ENCODE measurements around the gene SLC6A12. TPM values are rescaled to one million over a fixed set of nuclear protein-coding genes. Genes with fewer than 3 reads are reported as not detected.
A peak's percentile ranks its signal among the peaks of the same experiment; 100 is the strongest.

SLC6A12 gene
- total RNA-seq, 1 donor from 2014 or later = 0.64 TPM

- peak overlapping the region; percentile 7 for H3K27ac Mint-ChIP-seq (ENCODE audit: unreplicated experiment)
- peak overlapping the region; percentile 35 for H3K4me3 Mint-ChIP-seq (ENCODE audit: unreplicated experiment)
- peaks cover 44% of the 10 kb centered on the region for H3K4me1 Mint-ChIP-seq (ENCODE audit: low read depth, unreplicated experiment)
- peaks cover 17% of the 10 kb centered on the region for H3K27me3 Mint-ChIP-seq (ENCODE audit: unreplicated experiment)
- H3K9me3 Mint-ChIP-seq (ENCODE audit: unreplicated experiment) = peaks cover 22% of the 10 kb centered on the region
- DNase-seq = no peak
- H3K36me3 Mint-ChIP-seq (ENCODE audit: unreplicated experiment) = peaks cover 4% of the 10 kb centered on the region
- TF ChIP-seq CTCF (IDR thresholded peaks at IDR 0.05; ENCODE audit: partially characterized antibody, unreplicated experiment) = no peak
These were observed 33.5 kb downstream of the SLC6A12 start for GRCh38 chr12:180445-180844.

GRCh38 chr12:179885-180284, 34.1 kb downstream of the SLC6A12 start:
- no peak for TF ChIP-seq CTCF (IDR thresholded peaks at IDR 0.05; ENCODE audit: partially characterized antibody, unreplicated experiment)
- H3K36me3 Mint-ChIP-seq (ENCODE audit: unreplicated experiment) = peaks cover 4% of the 10 kb centered on the region
- peaks cover 44% of the 10 kb centered on the region for H3K4me1 Mint-ChIP-seq (ENCODE audit: low read depth, unreplicated experiment)
- peak overlapping the region; percentile 7 for H3K27ac Mint-ChIP-seq (ENCODE audit: unreplicated experiment)
- DNase-seq = no peak
- peaks cover 21% of the 10 kb centered on the region for H3K27me3 Mint-ChIP-seq (ENCODE audit: unreplicated experiment)
- H3K4me3 Mint-ChIP-seq (ENCODE audit: unreplicated experiment) = peak overlapping the region; percentile 35
- peaks cover 21% of the 10 kb centered on the region for H3K9me3 Mint-ChIP-seq (ENCODE audit: unreplicated experiment)

GRCh38 chr12:179131-179884, 34.6 kb downstream of the SLC6A12 start:
- H3K9me3 Mint-ChIP-seq (ENCODE audit: unreplicated experiment) = peaks cover 19% of the 10 kb centered on the region
- H3K27me3 Mint-ChIP-seq (ENCODE audit: unreplicated experiment) = peaks cover 21% of the 10 kb centered on the region
- peaks cover 4% of the 10 kb centered on the region for H3K36me3 Mint-ChIP-seq (ENCODE audit: unreplicated experiment)
- peaks cover 42% of the 10 kb centered on the region for H3K4me1 Mint-ChIP-seq (ENCODE audit: low read depth, unreplicated experiment)
- TF ChIP-seq CTCF (IDR thresholded peaks at IDR 0.05; ENCODE audit: partially characterized antibody, unreplicated experiment) = no peak
- no peak overlapping the region for H3K4me3 Mint-ChIP-seq (ENCODE audit: unreplicated experiment)
- no peak for DNase-seq
- peak overlapping the region; percentile 91 for H3K27ac Mint-ChIP-seq (ENCODE audit: unreplicated experiment)

- TF ChIP-seq CTCF (IDR thresholded peaks at IDR 0.05; ENCODE audit: partially characterized antibody, unreplicated experiment) = no peak
- Mint-ChIP-seq H3K4me1 (ENCODE audit: low read depth, unreplicated experiment) (peaks cover 45% of the 10 kb centered on the region), H3K36me3 (ENCODE audit: unreplicated experiment) (peaks cover 4% of the 10 kb centered on the region), H3K9me3 (ENCODE audit: unreplicated experiment) (peaks cover 19% of the 10 kb centered on the region), H3K4me3 (ENCODE audit: unreplicated experiment) (peak overlapping the region; percentile 20), H3K27ac (ENCODE audit: unreplicated experiment) (peak overlapping the region; percentile 91), H3K27me3 (ENCODE audit: unreplicated experiment) (peaks cover 25% of the 10 kb centered on the region)
- no peak for DNase-seq
These were observed 35.2 kb downstream of the SLC6A12 start for GRCh38 chr12:178829-179109.

- DNase-seq = no peak
- H3K27ac Mint-ChIP-seq (ENCODE audit: unreplicated experiment) = peak overlapping the region; percentile 91
- peak overlapping the region; percentile 61 for H3K4me3 Mint-ChIP-seq (ENCODE audit: unreplicated experiment)
- H3K27me3 Mint-ChIP-seq (ENCODE audit: unreplicated experiment) = peaks cover 26% of the 10 kb centered on the region
- TF ChIP-seq CTCF (IDR thresholded peaks at IDR 0.05; ENCODE audit: partially characterized antibody, unreplicated experiment) = no peak
- peaks cover 19% of the 10 kb centered on the region for H3K9me3 Mint-ChIP-seq (ENCODE audit: unreplicated experiment)
- H3K36me3 Mint-ChIP-seq (ENCODE audit: unreplicated experiment) = peaks cover 4% of the 10 kb centered on the region
- peaks cover 45% of the 10 kb centered on the region for H3K4me1 Mint-ChIP-seq (ENCODE audit: low read depth, unreplicated experiment)
These were observed 35.8 kb downstream of the SLC6A12 start for GRCh38 chr12:177980-178828.

All from glutamatergic neuron (in vitro differentiated cells).